Tibial nerve (tissue), 4 donors: ENCODE results near the gene CENPO. TPM values are rescaled to one million over a fixed set of nuclear protein-coding genes. Genes with fewer than 3 reads are reported as not detected.

Experiments used
- DNase-seq, 2 donors: peaks; one replicate each; pipeline ENCODE4 v3.0.0-alpha.2; 2019; ENCODE audit warnings: low spot score in 2 of 2
- H3K27ac ChIP-seq, 4 donors: fragments of 200-600 bp; sonication (generic) in 3 of 4; one replicate each; pipeline ENCODE4 v1.5.1; 2017 to 2019; ENCODE audit warnings: mild to moderate bottlenecking in 1 of 4
- H3K27me3 ChIP-seq, 2 donors: fragments of 200-600 bp; sonication (generic) in 1 of 2; one replicate each; pipeline versions ENCODE4 v1.5.1 to v1.6.0; 2017 to 2019
- H3K36me3 ChIP-seq, 3 donors: fragments of 200-600 bp; sonication (generic); one replicate each; pipeline ENCODE4 v1.5.1; 2018 to 2019
- H3K4me1 ChIP-seq, 4 donors: fragments of 200-600 bp; sonication (generic) in 3 of 4; one replicate each; pipeline ENCODE4 v1.5.1; 2017 to 2019
- H3K4me3 ChIP-seq, 4 donors: fragments of 200-600 bp; sonication (generic) in 3 of 4; one replicate each; pipeline ENCODE4 v1.5.1; 2017 to 2019; ENCODE audit warnings: mild to moderate bottlenecking in 1 of 4, moderate library complexity in 1 of 4
- H3K9me3 ChIP-seq, 4 donors: fragments of 200-600 bp; sonication (generic) in 3 of 4; one replicate each; pipeline ENCODE4 v1.5.1; 2017 to 2019
- EP300 ChIP-seq, 2 donors: sonication (generic); formaldehyde crosslinking; IDR thresholded peaks; one replicate each; pipeline ENCODE4 v1.6.1; 2017; ENCODE audit warnings: antibody characterized with exemption in 2 of 2, mild to moderate bottlenecking in 1 of 2
- POLR2A ChIP-seq, 2 donors: fragments of 450-650 bp; IDR thresholded peaks; one replicate each; pipeline ENCODE4 v1.6.1; 2017; ENCODE audit warnings: antibody characterized with exemption in 2 of 2, mild to moderate bottlenecking in 2 of 2, moderate library complexity in 2 of 2
- whole genome bisulfite sequencing, 2 donors: methylation state at CpG; one replicate each; pipeline ENCODE4 v1.1.5; 2018; 5-methylcytosine and 5-hydroxymethylcytosine counted together
- total RNA-seq, 4 donors: library from RNA; depleted of rRNA; stranded (reverse); fragments of >200 nt; gene quantifications; one replicate each; pipeline ENCODE4 v1.1.0, GENCODE V29; 2016
- TF ChIP-seq, protein P1 (sequence below), 5 experiments: fragments of 200-600 bp in 3 of 5; fragments of 450-650 bp in 2 of 5; sonication (generic) in 3 of 5; IDR thresholded peaks; one replicate each; pipeline ENCODE4 v1.5.1; 2016 to 2019; ENCODE audit warnings: antibody characterized with exemption in 5 of 5, mild to moderate bottlenecking in 3 of 5, moderate library complexity in 2 of 5

CENPO gene
- total RNA-seq, 4 donors from 2014 or later: 2.4 to 3.6 (median 2.7) TPM

DNA sequence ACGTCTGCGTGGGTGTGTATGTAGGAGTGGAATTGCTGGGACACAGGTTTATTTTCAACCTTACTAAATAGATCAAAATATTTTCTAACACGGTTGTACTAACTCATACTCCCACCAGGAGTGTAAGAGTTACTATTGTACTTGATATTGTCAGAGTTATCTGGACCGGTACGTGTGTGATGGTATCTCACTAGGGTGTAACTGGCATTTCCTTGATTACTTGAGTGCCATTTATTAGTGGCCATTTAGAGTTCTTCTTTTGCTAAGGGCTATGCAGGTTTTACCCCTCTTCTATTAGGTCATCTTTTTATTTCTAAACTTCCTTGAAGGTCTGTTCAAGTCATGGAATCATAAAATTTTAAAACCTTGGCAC is 33.5 kb downstream of the CENPO start:
- WGBS, 2 donors: 58 to 61% methylated on average over 5 of the region's 5 CpGs
- no peak overlapping the region for H3K4me3 ChIP-seq
- H3K27me3 ChIP-seq: no peaks in the 10 kb centered on the region
- peaks cover 3 to 73% (median 14%) of the 10 kb centered on the region in 3 donors for H3K36me3 ChIP-seq
- no peaks in the 10 kb centered on the region for H3K9me3 ChIP-seq
- TF ChIP-seq EP300 (IDR thresholded peaks at IDR 0.05) (no peak), POLR2A (IDR thresholded peaks at IDR 0.05) (no peak)
- TF ChIP-seq, protein P1, sequence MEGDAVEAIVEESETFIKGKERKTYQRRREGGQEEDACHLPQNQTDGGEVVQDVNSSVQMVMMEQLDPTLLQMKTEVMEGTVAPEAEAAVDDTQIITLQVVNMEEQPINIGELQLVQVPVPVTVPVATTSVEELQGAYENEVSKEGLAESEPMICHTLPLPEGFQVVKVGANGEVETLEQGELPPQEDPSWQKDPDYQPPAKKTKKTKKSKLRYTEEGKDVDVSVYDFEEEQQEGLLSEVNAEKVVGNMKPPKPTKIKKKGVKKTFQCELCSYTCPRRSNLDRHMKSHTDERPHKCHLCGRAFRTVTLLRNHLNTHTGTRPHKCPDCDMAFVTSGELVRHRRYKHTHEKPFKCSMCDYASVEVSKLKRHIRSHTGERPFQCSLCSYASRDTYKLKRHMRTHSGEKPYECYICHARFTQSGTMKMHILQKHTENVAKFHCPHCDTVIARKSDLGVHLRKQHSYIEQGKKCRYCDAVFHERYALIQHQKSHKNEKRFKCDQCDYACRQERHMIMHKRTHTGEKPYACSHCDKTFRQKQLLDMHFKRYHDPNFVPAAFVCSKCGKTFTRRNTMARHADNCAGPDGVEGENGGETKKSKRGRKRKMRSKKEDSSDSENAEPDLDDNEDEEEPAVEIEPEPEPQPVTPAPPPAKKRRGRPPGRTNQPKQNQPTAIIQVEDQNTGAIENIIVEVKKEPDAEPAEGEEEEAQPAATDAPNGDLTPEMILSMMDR (IDR thresholded peaks at IDR 0.05): no peak
- no peak for DNase-seq
- H3K27ac ChIP-seq: no peak overlapping the region
- peaks cover 0 to 15% (median 2%) of the 10 kb centered on the region in 4 donors for H3K4me1 ChIP-seq

DNA sequence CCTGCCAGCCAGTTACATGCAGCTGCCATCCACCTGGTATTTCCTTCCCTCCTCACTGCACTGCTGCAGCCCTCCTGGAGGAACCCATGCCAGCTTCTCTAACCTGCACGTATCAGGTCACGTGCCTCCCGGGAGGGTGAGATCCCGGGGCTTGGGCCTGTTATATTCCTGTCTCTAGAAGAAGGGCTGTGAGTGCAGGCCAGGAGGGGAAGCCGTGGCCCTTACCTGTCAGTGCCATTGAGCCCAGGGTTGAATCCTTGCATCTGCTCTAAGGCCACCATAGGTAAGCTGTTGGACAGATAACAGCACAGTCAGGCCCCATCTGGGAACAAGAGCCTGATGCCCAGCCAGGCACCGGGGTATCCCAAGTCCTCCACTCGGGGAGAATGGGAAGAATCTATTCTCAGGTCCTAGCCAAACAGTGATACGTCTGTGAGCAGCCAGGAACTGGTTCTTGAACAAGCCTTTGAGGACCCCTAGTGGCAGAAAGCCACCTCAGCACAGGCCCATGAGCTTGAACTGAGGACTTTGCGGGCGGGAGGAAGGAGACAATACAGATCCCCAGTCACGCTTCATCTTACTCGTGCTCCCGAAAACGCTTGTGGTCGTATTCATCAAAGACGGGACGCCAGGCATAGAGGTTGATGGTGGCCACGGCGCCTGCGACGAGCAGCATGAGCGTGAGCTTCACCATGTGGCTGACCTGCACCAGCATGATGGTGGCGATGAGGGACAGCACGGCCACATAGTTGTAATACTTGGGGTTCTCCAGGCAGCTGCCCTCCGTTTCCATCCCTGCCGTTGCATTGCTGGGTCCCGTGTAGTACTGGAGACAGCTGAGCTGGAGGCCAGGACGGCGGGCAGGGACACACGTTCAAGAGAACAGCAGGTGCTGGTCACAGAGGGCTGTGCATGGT is 34.4 kb downstream of the CENPO start:
- no peaks in the 10 kb centered on the region for H3K27me3 ChIP-seq
- peaks cover 3 to 72% (median 8%) of the 10 kb centered on the region in 3 donors for H3K36me3 ChIP-seq
- WGBS, 2 donors: 30 to 61% methylated on average over 13 to 30 of the region's 30 CpGs
- no peak overlapping the region for H3K4me3 ChIP-seq
- TF ChIP-seq, protein P1 (IDR thresholded peaks at IDR 0.05): peak; percentile 86 to 91 (median 89)
- no peak for TF ChIP-seq POLR2A (IDR thresholded peaks at IDR 0.05)
- TF ChIP-seq EP300 (IDR thresholded peaks at IDR 0.05): peak in 1 of 2 donors; percentile 8
- H3K27ac ChIP-seq: peak overlapping the region in 1 of 4 donors; percentile 41
- no peaks in the 10 kb centered on the region for H3K9me3 ChIP-seq
- H3K4me1 ChIP-seq: peaks cover 0 to 18% (median 2%) of the 10 kb centered on the region in 4 donors
- DNase-seq: peak; percentile 63 to 86

DNA sequence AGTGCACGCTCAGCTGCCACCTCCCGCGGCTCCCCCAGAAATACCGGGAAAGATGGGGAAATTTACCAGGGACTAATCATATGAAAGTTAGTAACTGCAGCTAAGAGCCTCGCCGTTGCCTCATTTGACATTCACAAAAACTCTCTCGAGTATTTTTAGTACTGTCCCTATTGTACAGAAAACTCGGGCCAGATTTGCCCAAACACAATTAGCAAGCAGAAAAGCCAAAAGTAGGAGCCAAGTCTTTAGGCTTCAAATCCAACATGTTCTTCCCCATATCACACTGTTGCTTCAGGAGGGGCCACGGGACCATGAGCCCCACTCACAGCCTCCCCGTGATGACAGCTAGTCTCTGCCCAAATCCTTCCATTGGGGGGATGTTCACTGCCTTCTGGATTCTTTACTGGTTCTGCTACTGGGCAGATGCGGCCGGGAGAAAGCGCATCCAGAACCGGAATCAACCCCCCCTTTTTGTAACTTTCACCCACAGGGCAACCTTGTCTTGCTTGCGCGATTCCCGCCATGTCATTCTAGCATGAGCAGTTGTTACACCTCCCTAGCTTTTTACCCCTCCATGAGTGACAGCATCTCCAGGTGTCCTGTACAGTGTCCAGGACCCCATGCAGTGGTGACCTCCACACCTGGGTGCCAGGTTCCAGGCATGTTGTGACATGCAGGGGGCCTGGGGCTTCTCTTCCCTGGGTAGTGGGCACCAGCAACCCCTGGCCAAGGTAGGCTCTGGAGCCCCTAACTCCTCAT is 35.2 kb downstream of the CENPO start:
- Histone ChIP-seq H3K9me3 (no peaks in the 10 kb centered on the region), H3K27me3 (no peaks in the 10 kb centered on the region), H3K27ac (peak overlapping the region in 1 of 4 donors; percentile 41), H3K36me3 (peaks cover 3 to 71% (median 4%) of the 10 kb centered on the region in 3 donors), H3K4me3 (no peak overlapping the region), H3K4me1 (peaks cover 0 to 18% (median 2%) of the 10 kb centered on the region in 4 donors)
- no peak for DNase-seq
- TF ChIP-seq EP300 (IDR thresholded peaks at IDR 0.05): no peak
- TF ChIP-seq, protein P1 (IDR thresholded peaks at IDR 0.05): no peak
- TF ChIP-seq POLR2A (IDR thresholded peaks at IDR 0.05): no peak
- 81% methylated on average over 17 of the region's 17 CpGs for WGBS, 2 donors

DNA sequence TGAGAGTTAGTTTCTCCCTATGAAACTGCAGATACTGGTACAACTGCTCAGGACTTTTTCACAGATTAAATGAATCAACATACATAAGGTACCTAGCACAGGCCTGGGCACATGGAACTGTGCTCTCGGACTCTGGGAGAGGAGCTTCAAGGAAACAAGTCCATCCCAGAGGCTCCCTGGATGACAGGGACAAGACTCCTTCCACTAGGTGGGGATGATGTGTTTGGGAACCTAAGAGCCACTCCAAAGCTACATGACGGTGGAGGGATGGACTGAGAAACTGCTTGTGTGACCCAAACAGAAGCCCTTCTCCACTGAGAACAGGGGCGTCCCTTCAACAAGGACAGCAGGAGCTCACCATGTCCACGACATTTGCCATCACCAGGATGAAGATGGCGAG is 37.1 kb downstream of the CENPO start:
- no peak for DNase-seq

More for the DNA sequence above, 37.1 kb downstream of the CENPO start:
- H3K9me3 ChIP-seq: no peaks in the 10 kb centered on the region
- H3K4me1 ChIP-seq: peaks cover 0 to 18% (median 2%) of the 10 kb centered on the region in 4 donors
- H3K36me3 ChIP-seq: peaks cover 3 to 73% (median 11%) of the 10 kb centered on the region in 3 donors
- no peak overlapping the region for H3K4me3 ChIP-seq
- 84 to 89% methylated on average over 4 to 5 of the region's 5 CpGs for WGBS, 2 donors
- TF ChIP-seq, protein P1 (IDR thresholded peaks at IDR 0.05): no peak
- no peak for TF ChIP-seq POLR2A (IDR thresholded peaks at IDR 0.05)
- no peak for TF ChIP-seq EP300 (IDR thresholded peaks at IDR 0.05)
- H3K27ac ChIP-seq: peak overlapping the region in 2 of 4 donors; percentile 12 to 32
- H3K27me3 ChIP-seq: no peaks in the 10 kb centered on the region
